ENCODE measurements around the gene KIF5A. TPM values are rescaled to one million over a fixed set of nuclear protein-coding genes. Genes with fewer than 3 reads are reported as not detected.
"Not testable (repeated sequence)": the region's sequence is repeated elsewhere in the genome, so short reads cannot be mapped to it uniquely, and the experiment has no call there.

KIF5A gene
- total RNA-seq: under 1 TPM; 0.34 to 0.67 (median 0.51) TPM

DNA sequence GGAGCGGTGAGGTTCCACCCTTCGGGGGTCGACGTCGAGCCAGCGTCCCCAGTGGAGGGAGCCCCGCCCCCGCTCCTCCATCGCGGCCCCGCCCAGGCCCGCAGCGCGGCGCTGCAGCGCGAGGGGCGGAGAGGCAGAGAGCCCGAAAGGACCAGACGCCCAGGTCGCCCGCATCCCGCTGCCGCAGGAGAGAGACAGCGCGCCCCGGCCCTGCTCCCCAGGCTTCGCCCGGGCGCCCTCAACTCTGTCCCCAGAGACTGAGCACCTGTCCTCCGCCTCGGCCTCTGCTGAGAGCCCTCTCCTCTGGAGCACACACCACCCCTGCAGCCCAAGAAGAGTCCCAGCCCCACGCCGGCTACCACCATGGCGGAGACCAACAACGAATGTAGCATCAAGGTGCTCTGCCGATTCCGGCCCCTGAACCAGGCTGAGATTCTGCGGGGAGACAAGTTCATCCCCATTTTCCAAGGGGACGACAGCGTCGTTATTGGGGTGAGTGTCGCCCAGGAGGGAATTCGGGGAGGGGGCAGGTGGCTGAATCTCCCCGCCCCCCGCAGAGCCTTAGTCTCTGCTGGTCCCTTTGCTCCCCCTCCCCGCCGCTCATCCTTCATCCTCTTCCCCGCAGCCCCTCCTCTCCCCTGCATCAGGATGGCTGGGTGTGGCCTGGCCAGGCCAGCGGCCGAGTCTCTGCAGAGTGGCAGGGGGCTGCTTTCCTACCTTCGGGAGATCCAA lies at the start of gene KIF5A:
KIF5A (plus strand) TSS at position 136 of the 732 bp plus-strand sequence; CDS start at position 364, 228 bp downstream.
- H3K4me3 ChIP-seq (replicated peaks in 1 of 3): peak within 1 kb of the TSS in 1 of 3 donors; percentile 29
- peak; percentile 30 to 35 for DNase-seq
- H3K36me3 ChIP-seq: no peaks in the 10 kb centered on the region
- no peaks in the 10 kb centered on the region for H3K27me3 ChIP-seq
- no peak within 1 kb of the TSS for H3K27ac ChIP-seq
- peaks cover 12 to 21% of the 10 kb centered on the region in 2 donors for H3K4me1 ChIP-seq
- H3K9me3 ChIP-seq: no peaks in the 10 kb centered on the region
- intact Hi-C loops (cut with DNase I): no loop called here
- TF ChIP-seq, protein P1, sequence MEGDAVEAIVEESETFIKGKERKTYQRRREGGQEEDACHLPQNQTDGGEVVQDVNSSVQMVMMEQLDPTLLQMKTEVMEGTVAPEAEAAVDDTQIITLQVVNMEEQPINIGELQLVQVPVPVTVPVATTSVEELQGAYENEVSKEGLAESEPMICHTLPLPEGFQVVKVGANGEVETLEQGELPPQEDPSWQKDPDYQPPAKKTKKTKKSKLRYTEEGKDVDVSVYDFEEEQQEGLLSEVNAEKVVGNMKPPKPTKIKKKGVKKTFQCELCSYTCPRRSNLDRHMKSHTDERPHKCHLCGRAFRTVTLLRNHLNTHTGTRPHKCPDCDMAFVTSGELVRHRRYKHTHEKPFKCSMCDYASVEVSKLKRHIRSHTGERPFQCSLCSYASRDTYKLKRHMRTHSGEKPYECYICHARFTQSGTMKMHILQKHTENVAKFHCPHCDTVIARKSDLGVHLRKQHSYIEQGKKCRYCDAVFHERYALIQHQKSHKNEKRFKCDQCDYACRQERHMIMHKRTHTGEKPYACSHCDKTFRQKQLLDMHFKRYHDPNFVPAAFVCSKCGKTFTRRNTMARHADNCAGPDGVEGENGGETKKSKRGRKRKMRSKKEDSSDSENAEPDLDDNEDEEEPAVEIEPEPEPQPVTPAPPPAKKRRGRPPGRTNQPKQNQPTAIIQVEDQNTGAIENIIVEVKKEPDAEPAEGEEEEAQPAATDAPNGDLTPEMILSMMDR (IDR thresholded peaks at IDR 0.05): no peak
- TF ChIP-seq POLR2A (IDR thresholded peaks at IDR 0.05): no peak
- 5 to 11% methylated on average over 12 to 20 of the region's 52 CpGs for WGBS, 2 donors

DNA sequence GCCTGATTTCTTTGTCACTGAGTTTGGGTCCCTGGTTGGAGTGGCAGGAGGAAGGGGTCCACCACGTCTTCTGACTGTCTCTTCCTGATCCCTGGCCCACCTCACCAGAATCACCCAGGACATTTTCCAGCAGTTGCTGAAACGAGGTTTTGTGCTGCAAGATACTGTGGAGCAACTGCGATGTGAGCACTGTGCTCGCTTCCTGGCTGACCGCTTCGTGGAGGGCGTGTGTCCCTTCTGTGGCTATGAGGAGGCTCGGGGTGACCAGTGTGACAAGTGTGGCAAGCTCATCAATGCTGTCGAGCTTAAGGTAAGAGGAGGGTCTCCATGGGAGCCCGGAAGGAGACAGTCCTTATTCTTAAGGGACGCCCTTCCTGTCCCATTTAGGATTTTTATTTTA lies 49.6 kb upstream of the KIF5A start:
- intact Hi-C loops (cut with DNase I): no loop called here
- H3K4me1 ChIP-seq: no peaks in the 10 kb centered on the region
- H3K27ac ChIP-seq: no peak overlapping the region
- DNase-seq: no peak
- H3K27me3 ChIP-seq: no peaks in the 10 kb centered on the region
- 95 to 97% methylated on average over 11 of the region's 11 CpGs for WGBS, 2 donors
- no peak overlapping the region for H3K4me3 ChIP-seq (replicated peaks in 1 of 3)
- H3K9me3 ChIP-seq: no peaks in the 10 kb centered on the region
- peaks cover 34 to 60% of the 10 kb centered on the region in 2 donors for H3K36me3 ChIP-seq
- TF ChIP-seq POLR2A (IDR thresholded peaks at IDR 0.05): no peak
- TF ChIP-seq, protein P1 (IDR thresholded peaks at IDR 0.05): no peak

DNA sequence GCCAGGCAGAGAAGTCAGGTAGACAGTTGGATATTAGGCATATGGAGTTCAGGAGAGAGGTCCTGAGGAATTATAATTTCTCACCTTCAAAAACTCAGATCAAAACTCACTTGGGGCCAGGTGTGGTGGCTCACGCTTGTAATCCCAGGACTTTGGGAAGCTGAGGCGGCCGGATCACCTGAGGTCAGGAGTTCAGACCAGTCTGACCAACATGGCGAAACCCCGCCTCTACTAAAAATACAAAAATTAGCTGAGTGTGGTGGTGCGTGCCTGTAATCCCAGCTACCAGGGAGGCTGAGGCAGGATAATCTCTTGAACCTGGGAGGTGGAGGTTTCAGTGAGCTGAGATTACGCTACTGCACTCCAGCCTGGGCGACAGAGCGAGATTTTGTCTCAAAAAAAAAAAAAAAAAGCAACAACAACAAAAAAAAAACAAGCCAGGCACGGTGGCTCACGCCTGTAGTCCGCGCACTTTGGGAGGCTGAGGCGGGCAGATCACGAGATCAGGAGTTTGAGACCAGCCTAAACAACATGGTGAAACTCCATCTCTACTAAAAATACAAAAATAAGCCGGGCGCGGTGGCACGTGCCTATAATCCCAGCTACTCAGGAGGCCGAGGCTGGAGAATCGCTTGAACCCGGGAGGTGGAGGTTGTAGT lies 47.4 kb upstream of the KIF5A start:
- DNase-seq; intact Hi-C loops (cut with DNase I); H3K4me1 ChIP-seq; H3K27ac ChIP-seq; H3K9me3 ChIP-seq; H3K27me3 ChIP-seq; H3K4me3 ChIP-seq (replicated peaks in 1 of 3): not testable (repeated sequence)
- peaks cover 43 to 70% of the 10 kb centered on the region in 2 donors for H3K36me3 ChIP-seq
- WGBS, 2 donors: 94 to 98% methylated on average over 22 of the region's 22 CpGs

DNA sequence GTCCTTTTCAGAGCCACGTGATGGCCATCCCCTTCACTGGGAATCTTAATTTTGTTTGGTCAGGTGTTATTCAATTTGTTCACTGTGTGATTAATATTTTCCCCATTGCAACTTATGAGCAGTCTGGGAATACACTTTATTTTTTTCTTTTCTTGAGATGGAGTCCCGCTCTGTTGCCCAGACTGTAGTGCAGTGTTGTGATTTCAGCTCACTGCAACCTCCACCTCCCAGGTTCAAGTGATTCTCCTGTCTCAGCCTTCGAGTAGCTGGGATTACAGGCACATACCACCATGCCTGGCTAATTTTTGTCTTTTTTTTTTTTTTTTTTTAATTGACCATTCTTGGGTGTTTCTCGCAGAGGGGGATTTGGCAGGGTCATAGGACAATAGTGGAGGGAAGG lies 43.3 kb upstream of the KIF5A start:
- DNase-seq: peak; percentile 45 to 60
- H3K4me3 ChIP-seq (replicated peaks in 1 of 3); H3K27me3 ChIP-seq; H3K4me1 ChIP-seq; H3K9me3 ChIP-seq; intact Hi-C loops (cut with DNase I): not testable (repeated sequence)
- Histone ChIP-seq H3K27ac (peak overlapping the region; percentile 49 to 63 (median 57)), H3K36me3 (peaks cover 20 to 48% of the 10 kb centered on the region in 2 donors)
- 25 to 64% methylated on average over 4 of the region's 4 CpGs for WGBS, 2 donors

DNA sequence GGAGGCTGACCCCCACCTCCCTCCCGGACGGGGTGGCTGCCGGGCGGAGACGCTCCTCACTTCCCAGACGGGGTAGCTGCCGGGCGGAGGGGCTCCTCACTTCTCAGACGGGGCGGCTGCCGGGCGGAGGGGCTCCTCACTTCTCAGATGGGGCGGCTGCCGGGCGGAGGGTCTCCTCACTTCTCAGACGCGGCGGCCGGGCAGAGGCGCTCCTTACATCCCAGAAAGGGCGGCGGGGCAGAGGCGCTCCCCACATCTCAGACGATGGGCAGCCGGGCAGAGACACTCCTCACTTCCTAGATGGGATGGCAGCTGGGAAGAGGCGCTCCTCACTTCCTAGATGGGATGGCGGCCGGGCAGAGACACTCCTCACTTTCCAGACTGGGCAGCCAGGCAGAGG lies 42.0 kb upstream of the KIF5A start:
- H3K9me3 ChIP-seq; H3K4me3 ChIP-seq (replicated peaks in 1 of 3); intact Hi-C loops (cut with DNase I); DNase-seq; H3K4me1 ChIP-seq; H3K27me3 ChIP-seq; H3K27ac ChIP-seq: not testable (repeated sequence)
- peaks cover 33 to 45% of the 10 kb centered on the region in 2 donors for H3K36me3 ChIP-seq
- whole genome bisulfite sequencing, 2 donors: 97 to 98% methylated on average over 7 to 20 of the region's 28 CpGs

DNA sequence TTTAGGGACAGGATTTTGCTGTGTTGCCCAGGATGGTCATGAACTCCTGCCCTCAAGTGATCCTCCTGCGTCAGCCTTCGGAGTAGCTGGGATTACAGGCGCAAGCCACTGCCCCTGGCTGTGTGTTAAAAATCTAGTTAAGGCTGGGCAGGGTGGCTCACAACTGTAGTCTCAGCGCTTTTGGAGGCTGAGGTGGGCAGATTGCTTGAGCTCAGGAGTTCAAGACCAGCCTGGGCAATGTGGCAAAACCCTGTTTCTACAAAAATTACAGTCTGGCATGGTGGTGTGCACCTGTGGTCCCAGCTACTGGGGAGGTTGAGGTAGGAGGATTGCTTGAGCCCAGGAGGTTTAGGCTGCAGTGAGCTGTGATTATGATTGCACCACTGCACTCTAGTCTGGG lies 38.7 kb upstream of the KIF5A start:
- TF ChIP-seq, protein P1 (IDR thresholded peaks at IDR 0.05): no peak
- TF ChIP-seq POLR2A (IDR thresholded peaks at IDR 0.05): no peak
- Histone ChIP-seq H3K27me3 (no peaks in the 10 kb centered on the region), H3K27ac (no peak overlapping the region), H3K4me3 (replicated peaks in 1 of 3) (no peak overlapping the region), H3K4me1 (peaks cover 3% of the 10 kb centered on the region in 2 donors), H3K36me3 (peaks cover 39 to 44% of the 10 kb centered on the region in 2 donors), H3K9me3 (no peaks in the 10 kb centered on the region)
- intact Hi-C loops (cut with DNase I): no loop called here
- no peak for DNase-seq
- WGBS, 2 donors: 98 to 100% methylated on average over 3 to 4 of the region's 4 CpGs
